ENCODE results near the gene SNX19.

GRCh38 chr11:130868086-130868710, 48.1 kb downstream of the SNX19 start:
- TF ChIP-seq, protein P1, sequence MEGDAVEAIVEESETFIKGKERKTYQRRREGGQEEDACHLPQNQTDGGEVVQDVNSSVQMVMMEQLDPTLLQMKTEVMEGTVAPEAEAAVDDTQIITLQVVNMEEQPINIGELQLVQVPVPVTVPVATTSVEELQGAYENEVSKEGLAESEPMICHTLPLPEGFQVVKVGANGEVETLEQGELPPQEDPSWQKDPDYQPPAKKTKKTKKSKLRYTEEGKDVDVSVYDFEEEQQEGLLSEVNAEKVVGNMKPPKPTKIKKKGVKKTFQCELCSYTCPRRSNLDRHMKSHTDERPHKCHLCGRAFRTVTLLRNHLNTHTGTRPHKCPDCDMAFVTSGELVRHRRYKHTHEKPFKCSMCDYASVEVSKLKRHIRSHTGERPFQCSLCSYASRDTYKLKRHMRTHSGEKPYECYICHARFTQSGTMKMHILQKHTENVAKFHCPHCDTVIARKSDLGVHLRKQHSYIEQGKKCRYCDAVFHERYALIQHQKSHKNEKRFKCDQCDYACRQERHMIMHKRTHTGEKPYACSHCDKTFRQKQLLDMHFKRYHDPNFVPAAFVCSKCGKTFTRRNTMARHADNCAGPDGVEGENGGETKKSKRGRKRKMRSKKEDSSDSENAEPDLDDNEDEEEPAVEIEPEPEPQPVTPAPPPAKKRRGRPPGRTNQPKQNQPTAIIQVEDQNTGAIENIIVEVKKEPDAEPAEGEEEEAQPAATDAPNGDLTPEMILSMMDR (IDR thresholded peaks at IDR 0.05 in 4 of 5, conservative IDR thresholded peaks at IDR 0.05 in 1 of 5): no peak
- no peak for TF ChIP-seq POLR2A (IDR thresholded peaks at IDR 0.05)

Measured in gastrocnemius medialis (tissue), 4 donors.